A549 (cell line): ENCODE results near the gene TNPO3.

Experiments
- CHD2 ChIP-seq: fragments of 150-350 bp; IDR thresholded peaks from 2 replicates; pipeline ENCODE4 v1.6.1; 2014; ENCODE audit warnings: low read length; ENCODE audit not compliant: partially characterized antibody
- GATA3 ChIP-seq: IDR thresholded peaks from 2 replicates; pipeline ENCODE4 v1.6.1; 2012; ENCODE audit warnings: borderline replicate concordance
- KDM5A ChIP-seq: fragments of 200-600 bp; sonication (generic); IDR thresholded peaks from 2 replicates; pipeline ENCODE4 v1.6.1; 2016; ENCODE audit warnings: antibody characterized with exemption, mild to moderate bottlenecking
- NFE2L2 ChIP-seq: fragments of 150-350 bp; conservative IDR thresholded peaks from 2 replicates; pipeline ENCODE4 v1.6.1; 2014; ENCODE audit warnings: low read length
- PHF8 ChIP-seq: fragments of 200-600 bp; sonication (generic); IDR thresholded peaks from 2 replicates; pipeline ENCODE4 v1.6.1; 2016; ENCODE audit warnings: low read depth, mild to moderate bottlenecking, antibody characterized with exemption, moderate library complexity, borderline replicate concordance
- POLR2A ChIP-seq: IDR thresholded peaks from 2 replicates; pipeline ENCODE4 v1.6.1; 2012; ENCODE audit warnings: mild to moderate bottlenecking, low read length
- ZFP36 ChIP-seq: fragments of 450-650 bp; IDR thresholded peaks from 2 replicates; pipeline ENCODE4 v1.6.1; 2014; ENCODE audit warnings: borderline replicate concordance; ENCODE audit not compliant: partially characterized antibody
- TF ChIP-seq, protein P1 (sequence below): fragments of >200 bp; sonication (Bioruptor Twin); formaldehyde crosslinking; IDR thresholded peaks from 3 replicates; pipeline ENCODE4 v1.5.1; 2016
- TF ChIP-seq, protein P2 (sequence below): IDR thresholded peaks from 2 replicates; pipeline ENCODE4 v1.6.1; 2012
- TF ChIP-seq, protein P3 (sequence below): IDR thresholded peaks from 2 replicates; pipeline ENCODE4 v1.6.1; 2012

DNA sequence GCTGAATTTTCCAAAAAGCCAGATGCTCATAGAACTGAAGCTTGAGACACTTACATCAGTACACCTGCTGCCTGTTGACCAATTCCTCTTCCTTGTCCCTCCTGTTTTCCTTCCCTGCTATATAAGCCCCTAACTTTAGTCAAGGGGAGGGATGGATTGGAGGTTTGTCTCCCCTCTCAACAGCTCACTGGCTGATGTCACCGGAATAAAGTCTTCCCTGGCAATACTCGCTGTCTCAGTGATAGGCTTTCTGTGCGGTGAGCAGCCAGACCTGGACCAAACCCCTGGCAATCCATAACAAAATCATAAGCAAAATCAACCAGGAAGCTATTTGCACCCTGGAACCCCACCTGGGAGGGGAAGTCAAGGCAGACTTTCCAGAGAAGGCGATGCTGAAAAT lies 118.1 kb downstream of the TNPO3 start:
- TF ChIP-seq, protein P1, sequence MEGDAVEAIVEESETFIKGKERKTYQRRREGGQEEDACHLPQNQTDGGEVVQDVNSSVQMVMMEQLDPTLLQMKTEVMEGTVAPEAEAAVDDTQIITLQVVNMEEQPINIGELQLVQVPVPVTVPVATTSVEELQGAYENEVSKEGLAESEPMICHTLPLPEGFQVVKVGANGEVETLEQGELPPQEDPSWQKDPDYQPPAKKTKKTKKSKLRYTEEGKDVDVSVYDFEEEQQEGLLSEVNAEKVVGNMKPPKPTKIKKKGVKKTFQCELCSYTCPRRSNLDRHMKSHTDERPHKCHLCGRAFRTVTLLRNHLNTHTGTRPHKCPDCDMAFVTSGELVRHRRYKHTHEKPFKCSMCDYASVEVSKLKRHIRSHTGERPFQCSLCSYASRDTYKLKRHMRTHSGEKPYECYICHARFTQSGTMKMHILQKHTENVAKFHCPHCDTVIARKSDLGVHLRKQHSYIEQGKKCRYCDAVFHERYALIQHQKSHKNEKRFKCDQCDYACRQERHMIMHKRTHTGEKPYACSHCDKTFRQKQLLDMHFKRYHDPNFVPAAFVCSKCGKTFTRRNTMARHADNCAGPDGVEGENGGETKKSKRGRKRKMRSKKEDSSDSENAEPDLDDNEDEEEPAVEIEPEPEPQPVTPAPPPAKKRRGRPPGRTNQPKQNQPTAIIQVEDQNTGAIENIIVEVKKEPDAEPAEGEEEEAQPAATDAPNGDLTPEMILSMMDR = no peak
- no peak for TF ChIP-seq NFE2L2
- TF ChIP-seq ZFP36 = no peak
- no peak for TF ChIP-seq KDM5A
- TF ChIP-seq PHF8 = no peak
- TF ChIP-seq GATA3 = no peak
- TF ChIP-seq, protein P2, sequence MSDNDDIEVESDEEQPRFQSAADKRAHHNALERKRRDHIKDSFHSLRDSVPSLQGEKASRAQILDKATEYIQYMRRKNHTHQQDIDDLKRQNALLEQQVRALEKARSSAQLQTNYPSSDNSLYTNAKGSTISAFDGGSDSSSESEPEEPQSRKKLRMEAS = no peak
- TF ChIP-seq CHD2 = no peak
- TF ChIP-seq POLR2A = no peak
- TF ChIP-seq, protein P3, sequence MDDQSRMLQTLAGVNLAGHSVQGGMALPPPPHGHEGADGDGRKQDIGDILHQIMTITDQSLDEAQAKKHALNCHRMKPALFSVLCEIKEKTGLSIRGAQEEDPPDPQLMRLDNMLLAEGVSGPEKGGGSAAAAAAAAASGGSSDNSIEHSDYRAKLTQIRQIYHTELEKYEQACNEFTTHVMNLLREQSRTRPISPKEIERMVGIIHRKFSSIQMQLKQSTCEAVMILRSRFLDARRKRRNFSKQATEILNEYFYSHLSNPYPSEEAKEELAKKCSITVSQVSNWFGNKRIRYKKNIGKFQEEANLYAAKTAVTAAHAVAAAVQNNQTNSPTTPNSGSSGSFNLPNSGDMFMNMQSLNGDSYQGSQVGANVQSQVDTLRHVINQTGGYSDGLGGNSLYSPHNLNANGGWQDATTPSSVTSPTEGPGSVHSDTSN = no peak
